NT2/D1 (cell line): Measurements from ENCODE around the gene HIRA.

ENCODE experiments used
- DNase-seq: peaks from one replicate; pipeline ENCODE4 v3.0.0-alpha.2; 2011; ENCODE audit warnings: low read depth, low spot score
- H3K27me3 ChIP-seq: 2 replicates; pipeline ENCODE4 v1.6.0; 2011; ENCODE audit warnings: mild to moderate bottlenecking; ENCODE audit not compliant: insufficient read length, insufficient read depth
- H3K36me3 ChIP-seq: 2 replicates; pipeline ENCODE4 v1.6.1; 2011; ENCODE audit warnings: mild to moderate bottlenecking, low read length, mixed read lengths; ENCODE audit not compliant: insufficient read depth, insufficient read length
- H3K4me1 ChIP-seq: 2 replicates; pipeline ENCODE4 v1.5.1; 2011; ENCODE audit not compliant: insufficient read depth, insufficient read length
- H3K4me3 ChIP-seq: 2 replicates; pipeline ENCODE4 v1.5.1; 2011; ENCODE audit warnings: low read depth; ENCODE audit not compliant: insufficient read length
- H3K9ac ChIP-seq: 2 replicates; pipeline ENCODE4 v1.6.0; 2011; ENCODE audit warnings: low read depth; ENCODE audit not compliant: insufficient read length
- H3K9me3 ChIP-seq: 2 replicates; pipeline ENCODE4 v1.5.1; 2011; ENCODE audit warnings: mild to moderate bottlenecking, low read length; ENCODE audit not compliant: insufficient read depth
- SUZ12 ChIP-seq: IDR thresholded peaks from 2 replicates; pipeline ENCODE4 v1.6.1; 2011; ENCODE audit not compliant: insufficient read length, insufficient read depth; ENCODE audit errors: extremely low read depth
- YY1 ChIP-seq: IDR thresholded peaks from 2 replicates; pipeline ENCODE4 v1.6.1; 2011; ENCODE audit not compliant: insufficient read length, insufficient read depth
- ZNF274 ChIP-seq: IDR thresholded peaks from 2 replicates; pipeline ENCODE4 v1.6.1; 2011; ENCODE audit warnings: mild to moderate bottlenecking, low read depth, low read length

HIRA gene

DNA sequence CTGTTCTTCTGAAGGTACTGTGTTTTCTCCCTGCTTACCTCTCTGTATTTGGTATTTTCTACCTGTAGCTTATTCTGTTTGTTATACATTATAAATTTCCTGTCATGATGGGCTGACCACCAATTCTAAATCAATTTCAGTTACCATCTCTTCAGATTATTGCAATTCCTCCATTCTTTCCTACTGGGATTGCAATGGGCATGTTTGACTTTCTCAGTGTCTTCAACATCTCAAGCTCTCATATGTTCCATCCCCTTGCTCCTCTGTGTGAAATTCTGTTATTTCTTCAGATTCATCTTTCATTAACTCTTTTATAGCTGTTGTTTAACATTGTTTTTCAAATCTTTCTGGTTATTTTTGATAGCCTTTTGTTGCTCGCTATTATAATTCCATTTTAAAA is 31.5 kb upstream of the HIRA start:
- no peaks in the 10 kb centered on the region for H3K4me1 ChIP-seq
- no peaks in the 10 kb centered on the region for H3K9me3 ChIP-seq
- no peak for DNase-seq
- peaks cover 68% of the 10 kb centered on the region for H3K36me3 ChIP-seq
- TF ChIP-seq SUZ12 (no peak), YY1 (no peak), ZNF274 (no peak)
- no peaks in the 10 kb centered on the region for H3K27me3 ChIP-seq
- H3K9ac ChIP-seq, result no peak overlapping the region
- no peak overlapping the region for H3K4me3 ChIP-seq

- Histone ChIP-seq H3K9me3 (no peaks in the 10 kb centered on the region), H3K36me3 (peaks cover 68% of the 10 kb centered on the region)
Measured at GRCh38 chr22:19461506-19461905, 30.0 kb upstream of the HIRA start.

GRCh38 chr22:19460036-19460435 is 28.5 kb upstream of the HIRA start:
- no peak for TF ChIP-seq YY1
- TF ChIP-seq SUZ12, result no peak
- TF ChIP-seq ZNF274, result no peak
- H3K9ac ChIP-seq, result no peak overlapping the region
- H3K4me3 ChIP-seq, result no peak overlapping the region
- no peaks in the 10 kb centered on the region for H3K9me3 ChIP-seq
- peaks cover 69% of the 10 kb centered on the region for H3K36me3 ChIP-seq
- no peaks in the 10 kb centered on the region for H3K4me1 ChIP-seq
- H3K27me3 ChIP-seq, result no peaks in the 10 kb centered on the region
- DNase-seq, result no peak

More at GRCh38 chr22:19461506-19461905, 30.0 kb upstream of the HIRA start:
- no peaks in the 10 kb centered on the region for H3K27me3 ChIP-seq
- DNase-seq, result no peak
- H3K9ac ChIP-seq, result no peak overlapping the region
- no peak overlapping the region for H3K4me3 ChIP-seq
- TF ChIP-seq SUZ12 (no peak), YY1 (no peak), ZNF274 (no peak)
- H3K4me1 ChIP-seq, result no peaks in the 10 kb centered on the region

DNA sequence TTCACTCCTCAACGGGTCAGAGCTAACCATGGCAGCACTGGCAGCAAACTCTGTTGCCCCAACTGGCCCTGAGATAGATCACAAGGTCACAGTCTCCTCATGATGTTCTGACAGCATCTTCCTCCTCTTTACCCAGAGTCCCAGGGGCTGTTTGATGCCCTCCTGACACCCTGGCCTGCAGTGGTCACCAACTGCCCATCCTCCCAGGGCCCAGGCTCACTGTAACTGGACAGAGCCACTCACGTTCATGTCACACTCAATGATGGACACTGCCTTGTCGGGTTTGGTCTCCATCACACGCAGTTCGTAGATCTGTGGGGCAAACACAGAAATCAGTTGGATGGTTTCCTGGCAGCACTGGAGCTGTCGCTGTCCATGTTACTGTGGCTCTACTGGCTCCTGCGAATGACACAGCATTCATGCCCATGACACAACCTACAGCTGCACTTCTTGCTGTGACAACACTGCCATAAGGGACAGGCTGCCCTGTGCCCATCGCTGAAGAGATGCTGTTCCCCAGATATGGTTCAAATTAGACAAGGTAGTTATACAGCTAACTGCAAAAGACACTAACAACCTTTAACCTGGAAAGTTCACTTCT is 26.4 kb upstream of the HIRA start:
- no peaks in the 10 kb centered on the region for H3K9me3 ChIP-seq
- TF ChIP-seq ZNF274 (no peak), SUZ12 (no peak), YY1 (no peak)
- no peaks in the 10 kb centered on the region for H3K4me1 ChIP-seq
- H3K36me3 ChIP-seq, result peaks cover 72% of the 10 kb centered on the region
- H3K4me3 ChIP-seq, result no peak overlapping the region
- H3K9ac ChIP-seq, result no peak overlapping the region
- no peaks in the 10 kb centered on the region for H3K27me3 ChIP-seq
- no peak for DNase-seq

GRCh38 chr22:19456541-19456940 is 25.0 kb upstream of the HIRA start:
- Histone ChIP-seq H3K27me3 (no peaks in the 10 kb centered on the region), H3K4me1 (no peaks in the 10 kb centered on the region), H3K36me3 (peaks cover 74% of the 10 kb centered on the region), H3K9ac (no peak overlapping the region), H3K4me3 (no peak overlapping the region), H3K9me3 (no peaks in the 10 kb centered on the region)
- no peak for DNase-seq
- TF ChIP-seq YY1 (no peak), SUZ12 (no peak), ZNF274 (no peak)

GRCh38 chr22:19455585-19456370 is 24.2 kb upstream of the HIRA start:
- Histone ChIP-seq H3K9me3 (no peaks in the 10 kb centered on the region), H3K9ac (no peak overlapping the region), H3K27me3 (no peaks in the 10 kb centered on the region), H3K4me1 (no peaks in the 10 kb centered on the region), H3K4me3 (no peak overlapping the region), H3K36me3 (peaks cover 75% of the 10 kb centered on the region)
- TF ChIP-seq YY1 (no peak), ZNF274 (no peak), SUZ12 (no peak)
- no peak for DNase-seq

- DNase-seq, result no peak
- Histone ChIP-seq H3K4me1 (no peaks in the 10 kb centered on the region), H3K27me3 (no peaks in the 10 kb centered on the region), H3K4me3 (no peak overlapping the region), H3K36me3 (peaks cover 77% of the 10 kb centered on the region), H3K9me3 (no peaks in the 10 kb centered on the region), H3K9ac (no peak overlapping the region)
- TF ChIP-seq ZNF274 (no peak), SUZ12 (no peak), YY1 (no peak)
Measured at GRCh38 chr22:19455033-19455432, 23.5 kb upstream of the HIRA start.
